Neural cell (in vitro differentiated cells): ENCODE results near the gene VENTX. TPM values are rescaled to one million over a fixed set of nuclear protein-coding genes. Genes with fewer than 3 reads are reported as not detected.

ENCODE experiments used
- H2AFZ ChIP-seq: fragments of 200-600, 300-800 bp; sonication (generic), shearing (Covaris generic); 2 replicates; pipeline ENCODE4 v1.6.0; 2014; ENCODE audit warnings: low read depth, mild to moderate bottlenecking, antibody characterized with exemption, low read length, moderate library complexity
- H3F3A ChIP-seq: fragments of 200-600 bp; shearing (Covaris generic); 2 replicates; pipeline ENCODE4 v1.6.1; 2016; ENCODE audit warnings: mild to moderate bottlenecking, moderate library complexity, mixed read lengths, antibody characterized with exemption, low read length; ENCODE audit not compliant: insufficient read depth, poor library complexity, severe bottlenecking
- H3K27ac ChIP-seq: fragments of 200-600, 300-800 bp; sonication (generic), shearing (Covaris generic); 2 replicates; pipeline ENCODE4 v1.5.1; 2014; ENCODE audit warnings: mild to moderate bottlenecking, low read length, moderate library complexity
- H3K27me3 ChIP-seq: fragments of 300-800, 200-600 bp; sonication (generic), shearing (Covaris generic); 2 replicates; pipeline ENCODE4 v1.6.0; 2014; ENCODE audit warnings: mild to moderate bottlenecking, low read depth, low read length, moderate library complexity; ENCODE audit not compliant: insufficient read depth
- H3K36me3 ChIP-seq: fragments of 300-800, 200-600 bp; sonication (generic), shearing (Covaris generic); 2 replicates; pipeline ENCODE4 v1.5.1; 2014; ENCODE audit warnings: mild to moderate bottlenecking, antibody characterized with exemption, low read length, moderate library complexity; ENCODE audit not compliant: insufficient read depth
- H3K4me2 ChIP-seq: fragments of 300-800, 200-600 bp; sonication (generic), shearing (Covaris generic); 2 replicates; pipeline ENCODE4 v1.6.0; 2014; ENCODE audit warnings: mild to moderate bottlenecking, low read length
- H3K4me3 ChIP-seq: fragments of 300-800, 200-600 bp; sonication (generic), shearing (Covaris generic); 2 replicates; pipeline ENCODE4 v1.5.1; 2014; ENCODE audit warnings: mild to moderate bottlenecking, low read length, moderate library complexity
- H3K79me2 ChIP-seq: fragments of 200-600 bp; shearing (Covaris generic); replicated peaks from 2 replicates; pipeline ENCODE4 v1.6.0; 2014; ENCODE audit warnings: mild to moderate bottlenecking, low read length, moderate library complexity; ENCODE audit not compliant: insufficient read depth
- H3K9ac ChIP-seq: fragments of 300-800, 200-600 bp; sonication (generic), shearing (Covaris generic); 2 replicates; pipeline ENCODE4 v1.6.1; 2016; ENCODE audit warnings: mild to moderate bottlenecking, low read length, mixed read lengths
- H3K9me2 ChIP-seq: fragments of 200-600 bp; shearing (Covaris generic); 2 replicates; pipeline ENCODE4 v1.6.1; 2016; ENCODE audit warnings: mild to moderate bottlenecking, low read length, mixed read lengths; ENCODE audit not compliant: insufficient read depth
- H3K9me3 ChIP-seq: fragments of 200-600, 300-800 bp; sonication (generic), shearing (Covaris generic); 2 replicates; pipeline ENCODE4 v1.6.1; 2016; ENCODE audit warnings: mild to moderate bottlenecking, mixed run types, low read length, moderate library complexity, mixed read lengths
- H4K20me1 ChIP-seq: fragments of 200-600 bp; shearing (Covaris generic); 2 replicates; pipeline ENCODE4 v1.6.1; 2016; ENCODE audit warnings: mild to moderate bottlenecking, mixed run types; ENCODE audit not compliant: insufficient read depth
- CTCF ChIP-seq: fragments of 450-650 bp; IDR thresholded peaks from 2 replicates; pipeline ENCODE4 v1.5.1; 2014; ENCODE audit warnings: antibody characterized with exemption, mild to moderate bottlenecking, moderate library complexity; ENCODE audit not compliant: poor library complexity, severe bottlenecking
- EP300 ChIP-seq: fragments of 450-650 bp; conservative IDR thresholded peaks from 2 replicates; pipeline ENCODE4 v1.6.1; 2014; ENCODE audit warnings: antibody characterized with exemption, mild to moderate bottlenecking, moderate library complexity; ENCODE audit not compliant: poor library complexity, severe bottlenecking
- EZH2 ChIP-seq: fragments of 200-600, 300-800 bp; shearing (Covaris generic), sonication (generic); IDR thresholded peaks from 2 replicates; pipeline ENCODE4 v1.6.1; 2014; ENCODE audit warnings: antibody characterized with exemption, low read length, borderline replicate concordance, mild to moderate bottlenecking; ENCODE audit not compliant: insufficient read depth, poor library complexity, severe bottlenecking
- MXI1 ChIP-seq: fragments of 450-650 bp; conservative IDR thresholded peaks from 2 replicates; pipeline ENCODE4 v1.6.1; 2014; ENCODE audit warnings: antibody characterized with exemption, mild to moderate bottlenecking; ENCODE audit not compliant: poor library complexity, severe bottlenecking
- POLR2AphosphoS5 ChIP-seq: IDR thresholded peaks from 2 replicates; pipeline ENCODE4 v1.6.1; 2012
- RAD21 ChIP-seq: fragments of 450-650 bp; conservative IDR thresholded peaks from 2 replicates; pipeline ENCODE4 v1.6.1; 2014; ENCODE audit warnings: antibody characterized with exemption, mild to moderate bottlenecking, moderate library complexity
- SMC3 ChIP-seq: fragments of 450-650 bp; conservative IDR thresholded peaks from 2 replicates; pipeline ENCODE4 v1.6.1; 2014; ENCODE audit warnings: antibody characterized with exemption, mild to moderate bottlenecking, moderate library complexity; ENCODE audit not compliant: poor library complexity
- TAF1 ChIP-seq: IDR thresholded peaks from 2 replicates; pipeline ENCODE4 v1.6.1; 2012; ENCODE audit warnings: low read depth
- polyA plus RNA-seq: library from polyadenylated mRNA; depleted of rRNA; stranded (reverse); fragments of >200 nt; gene quantifications from 2 replicates; pipeline ENCODE4 v1.2.3, GENCODE V29; 2014
- TF ChIP-seq, protein P1 (sequence below): IDR thresholded peaks from 2 replicates; pipeline ENCODE4 v1.6.1; 2012; ENCODE audit warnings: borderline replicate concordance

The VENTX gene
- polyA plus RNA-seq, 1 donor from 2014 or later: not detected

DNA sequence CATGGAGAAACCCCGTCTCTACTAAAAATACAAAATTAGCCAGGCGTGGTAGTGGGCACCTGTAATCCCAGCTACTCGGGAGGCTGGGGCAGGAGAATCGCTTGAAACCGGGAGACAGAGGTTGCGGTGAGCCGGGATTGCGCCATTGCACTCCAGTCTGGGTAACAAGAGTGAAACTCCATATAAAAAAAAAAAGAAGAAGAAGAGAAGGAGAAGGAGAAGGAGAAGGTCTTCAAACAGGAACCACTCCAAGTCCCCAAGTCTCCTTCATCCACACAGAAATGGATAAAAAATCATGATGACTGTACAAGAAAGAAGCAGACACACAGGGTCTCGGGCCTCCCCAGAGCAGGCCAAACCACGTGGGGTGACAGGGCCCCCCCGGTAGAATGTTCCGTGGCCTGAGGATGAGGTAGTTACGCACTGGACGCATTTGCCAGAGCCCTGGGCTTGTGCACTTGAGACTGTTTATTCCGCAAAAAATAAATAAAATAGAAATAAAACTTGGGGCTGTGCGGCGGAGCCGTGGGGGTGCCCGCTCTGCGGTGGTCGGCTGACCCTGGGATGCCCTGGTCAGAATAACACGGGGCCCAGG lies 15.8 kb downstream of the VENTX start:
- Histone ChIP-seq H3K4me3 (no peak overlapping the region), H3K9me3 (no peaks in the 10 kb centered on the region), H3K36me3 (no peaks in the 10 kb centered on the region), H2AFZ (no peak overlapping the region), H3K27ac (no peak overlapping the region), H3K79me2 (no peaks in the 10 kb centered on the region), H3K9me2 (no peaks in the 10 kb centered on the region), H4K20me1 (no peaks in the 10 kb centered on the region), H3K9ac (no peak overlapping the region), H3K4me2 (no peak overlapping the region), H3K27me3 (no peaks in the 10 kb centered on the region), H3F3A (no peaks in the 10 kb centered on the region)
- TF ChIP-seq RAD21: no peak
- TF ChIP-seq POLR2AphosphoS5: no peak
- TF ChIP-seq EP300: no peak
- no peak for TF ChIP-seq TAF1
- TF ChIP-seq MXI1: no peak
- TF ChIP-seq SMC3: no peak
- no peak for TF ChIP-seq CTCF
- TF ChIP-seq, protein P1, sequence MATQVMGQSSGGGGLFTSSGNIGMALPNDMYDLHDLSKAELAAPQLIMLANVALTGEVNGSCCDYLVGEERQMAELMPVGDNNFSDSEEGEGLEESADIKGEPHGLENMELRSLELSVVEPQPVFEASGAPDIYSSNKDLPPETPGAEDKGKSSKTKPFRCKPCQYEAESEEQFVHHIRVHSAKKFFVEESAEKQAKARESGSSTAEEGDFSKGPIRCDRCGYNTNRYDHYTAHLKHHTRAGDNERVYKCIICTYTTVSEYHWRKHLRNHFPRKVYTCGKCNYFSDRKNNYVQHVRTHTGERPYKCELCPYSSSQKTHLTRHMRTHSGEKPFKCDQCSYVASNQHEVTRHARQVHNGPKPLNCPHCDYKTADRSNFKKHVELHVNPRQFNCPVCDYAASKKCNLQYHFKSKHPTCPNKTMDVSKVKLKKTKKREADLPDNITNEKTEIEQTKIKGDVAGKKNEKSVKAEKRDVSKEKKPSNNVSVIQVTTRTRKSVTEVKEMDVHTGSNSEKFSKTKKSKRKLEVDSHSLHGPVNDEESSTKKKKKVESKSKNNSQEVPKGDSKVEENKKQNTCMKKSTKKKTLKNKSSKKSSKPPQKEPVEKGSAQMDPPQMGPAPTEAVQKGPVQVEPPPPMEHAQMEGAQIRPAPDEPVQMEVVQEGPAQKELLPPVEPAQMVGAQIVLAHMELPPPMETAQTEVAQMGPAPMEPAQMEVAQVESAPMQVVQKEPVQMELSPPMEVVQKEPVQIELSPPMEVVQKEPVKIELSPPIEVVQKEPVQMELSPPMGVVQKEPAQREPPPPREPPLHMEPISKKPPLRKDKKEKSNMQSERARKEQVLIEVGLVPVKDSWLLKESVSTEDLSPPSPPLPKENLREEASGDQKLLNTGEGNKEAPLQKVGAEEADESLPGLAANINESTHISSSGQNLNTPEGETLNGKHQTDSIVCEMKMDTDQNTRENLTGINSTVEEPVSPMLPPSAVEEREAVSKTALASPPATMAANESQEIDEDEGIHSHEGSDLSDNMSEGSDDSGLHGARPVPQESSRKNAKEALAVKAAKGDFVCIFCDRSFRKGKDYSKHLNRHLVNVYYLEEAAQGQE: no peak
- no peak for TF ChIP-seq EZH2

- H3K79me2 ChIP-seq: no peaks in the 10 kb centered on the region
- no peak overlapping the region for H3K27ac ChIP-seq
- no peak overlapping the region for H3K4me2 ChIP-seq
- no peak overlapping the region for H3K9ac ChIP-seq
- no peaks in the 10 kb centered on the region for H4K20me1 ChIP-seq
- TF ChIP-seq EZH2: no peak
- TF ChIP-seq POLR2AphosphoS5: no peak
- TF ChIP-seq EP300: no peak
- TF ChIP-seq RAD21: no peak
- no peak for TF ChIP-seq CTCF
- TF ChIP-seq SMC3: no peak
- TF ChIP-seq MXI1: no peak
- no peak for TF ChIP-seq TAF1
- TF ChIP-seq, protein P1: no peak
- H3K4me3 ChIP-seq: no peak overlapping the region
- H3K9me3 ChIP-seq: no peaks in the 10 kb centered on the region
- no peaks in the 10 kb centered on the region for H3K36me3 ChIP-seq
- H3F3A ChIP-seq: no peaks in the 10 kb centered on the region
- H3K9me2 ChIP-seq: no peaks in the 10 kb centered on the region
- no peak overlapping the region for H2AFZ ChIP-seq
- H3K27me3 ChIP-seq: no peaks in the 10 kb centered on the region
Observed at GRCh38 chr10:133254421-133255120, 16.9 kb downstream of the VENTX start.
